LNCaP clone FGC (cell line): ENCODE results near the gene OR8B8.
"Not testable (repeated sequence)": the region's sequence is repeated elsewhere in the genome, so short reads cannot be mapped to it uniquely, and the experiment has no call there.

Experiments
- DNase-seq: peaks from one replicate; pipeline ENCODE4 v3.0.0-alpha.2; 2011; ENCODE audit warnings: low read depth
- H3K4me3 ChIP-seq: 2 replicates; pipeline ENCODE4 v1.5.1; 2011; ENCODE audit warnings: mild to moderate bottlenecking, low read depth, low read length, control low read depth
- TF ChIP-seq, protein P1 (sequence below): IDR thresholded peaks from 2 replicates; pipeline ENCODE4 v1.5.1; 2012; ENCODE audit warnings: mild to moderate bottlenecking; ENCODE audit not compliant: control insufficient read depth, insufficient read depth; ENCODE audit errors: extremely low read depth

The OR8B8 gene

GRCh38 chr11:124421043-124421442 lies 24.5 kb downstream of the OR8B8 start:
- H3K4me3 ChIP-seq = no peak overlapping the region
- DNase-seq = no peak
- TF ChIP-seq, protein P1, sequence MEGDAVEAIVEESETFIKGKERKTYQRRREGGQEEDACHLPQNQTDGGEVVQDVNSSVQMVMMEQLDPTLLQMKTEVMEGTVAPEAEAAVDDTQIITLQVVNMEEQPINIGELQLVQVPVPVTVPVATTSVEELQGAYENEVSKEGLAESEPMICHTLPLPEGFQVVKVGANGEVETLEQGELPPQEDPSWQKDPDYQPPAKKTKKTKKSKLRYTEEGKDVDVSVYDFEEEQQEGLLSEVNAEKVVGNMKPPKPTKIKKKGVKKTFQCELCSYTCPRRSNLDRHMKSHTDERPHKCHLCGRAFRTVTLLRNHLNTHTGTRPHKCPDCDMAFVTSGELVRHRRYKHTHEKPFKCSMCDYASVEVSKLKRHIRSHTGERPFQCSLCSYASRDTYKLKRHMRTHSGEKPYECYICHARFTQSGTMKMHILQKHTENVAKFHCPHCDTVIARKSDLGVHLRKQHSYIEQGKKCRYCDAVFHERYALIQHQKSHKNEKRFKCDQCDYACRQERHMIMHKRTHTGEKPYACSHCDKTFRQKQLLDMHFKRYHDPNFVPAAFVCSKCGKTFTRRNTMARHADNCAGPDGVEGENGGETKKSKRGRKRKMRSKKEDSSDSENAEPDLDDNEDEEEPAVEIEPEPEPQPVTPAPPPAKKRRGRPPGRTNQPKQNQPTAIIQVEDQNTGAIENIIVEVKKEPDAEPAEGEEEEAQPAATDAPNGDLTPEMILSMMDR = no peak

- TF ChIP-seq, protein P1 = peak; percentile 57
- H3K4me3 ChIP-seq = no peak overlapping the region
- DNase-seq = peak; percentile 26
These were observed 30.1 kb downstream of the OR8B8 start for GRCh38 chr11:124415356-124415923.

- TF ChIP-seq, protein P1 = no peak
- DNase-seq = no peak
- no peak overlapping the region for H3K4me3 ChIP-seq
These were observed 35.6 kb downstream of the OR8B8 start for GRCh38 chr11:124409906-124410305.

DNA sequence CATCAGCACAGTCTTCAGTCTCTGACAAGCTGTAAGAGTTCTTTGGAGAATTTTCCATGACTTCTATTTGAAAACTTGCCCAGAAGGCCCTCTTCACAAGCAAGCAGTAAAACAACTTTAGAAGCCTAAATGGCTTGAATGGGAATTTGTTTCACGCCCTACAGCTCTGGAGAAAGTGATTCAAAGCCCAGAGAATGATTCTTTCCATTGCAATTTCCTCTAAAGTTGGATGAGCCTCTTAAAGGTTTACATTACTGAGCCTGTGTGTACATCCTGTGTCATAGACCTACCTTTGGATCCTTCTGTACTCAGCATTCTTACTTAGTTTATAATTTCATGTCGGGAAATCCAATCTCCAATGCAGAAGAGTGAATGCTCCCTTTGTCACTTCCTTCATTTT lies 39.9 kb downstream of the OR8B8 start:
- TF ChIP-seq, protein P1 = no peak
- H3K4me3 ChIP-seq = no peak overlapping the region
- no peak for DNase-seq

GRCh38 chr11:124403186-124403585 lies 42.3 kb downstream of the OR8B8 start:
- not testable (repeated sequence) for DNase-seq, H3K4me3 ChIP-seq

DNA sequence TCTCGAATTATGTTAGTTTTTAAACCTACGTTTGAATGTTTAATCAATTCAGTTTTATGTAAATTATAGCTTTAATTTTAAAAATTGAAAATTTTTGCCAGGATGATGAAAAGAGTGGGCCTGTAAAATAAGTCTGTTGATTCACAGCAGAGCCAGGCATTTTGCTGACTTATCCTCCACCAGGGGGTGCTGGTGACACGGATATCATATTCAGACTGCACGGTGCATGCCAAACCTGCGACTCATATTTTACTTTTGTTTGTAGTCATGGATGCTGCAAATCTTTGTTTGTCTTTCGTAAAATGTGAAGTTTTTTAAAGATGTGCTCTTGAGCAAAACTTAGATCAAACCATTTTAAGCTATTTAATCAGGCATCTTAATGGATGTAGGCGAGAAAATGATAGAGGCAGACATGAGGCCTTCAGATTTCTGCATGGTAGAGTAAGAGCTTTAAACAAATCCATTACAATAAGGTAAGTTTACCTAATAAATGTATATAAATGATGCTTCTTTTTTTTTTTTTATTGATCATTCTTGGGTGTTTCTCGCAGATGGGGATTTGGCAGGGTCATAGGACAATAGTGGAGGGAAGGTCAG lies 43.1 kb downstream of the OR8B8 start:
- TF ChIP-seq, protein P1 = peak; percentile 84
- H3K4me3 ChIP-seq = no peak overlapping the region
- DNase-seq = peak; percentile 48

GRCh38 chr11:124398924-124399323 lies 46.6 kb downstream of the OR8B8 start, which contains the start of gene OR8B3:
TSS of gene OR8B3 (minus strand) at chr11:124399024. CDS start at chr11:124397351, 1,673 bp downstream.
- no peak for DNase-seq
- H3K4me3 ChIP-seq = no peak within 1 kb of the TSS
- TF ChIP-seq, protein P1 = no peak

GRCh38 chr11:124396847-124397246 lies 48.6 kb downstream of the OR8B8 start:
- H3K4me3 ChIP-seq, DNase-seq: not testable (repeated sequence)
